ENCODE results near the gene MKX.
A peak's percentile ranks its signal among the peaks of the same experiment; 100 is the strongest.

The MKX gene

GRCh38 chr10:27680691-27681605, 64.7 kb downstream of the MKX start:
- no peaks in the 10 kb centered on the region for H3K9me3 ChIP-seq (ENCODE audit: control insufficient read depth in 5 of 5, low read length in 5 of 5)
- no peaks in the 10 kb centered on the region for H3K27me3 ChIP-seq (ENCODE audit: control insufficient read depth in 5 of 5, insufficient read depth in 4 of 5, low read length in 5 of 5)
- no peak overlapping the region for H3K4me3 ChIP-seq (ENCODE audit: low read depth in 1 of 5, low read length in 5 of 5)
- no peaks in the 10 kb centered on the region for H3K36me3 ChIP-seq (ENCODE audit: control insufficient read depth in 5 of 5, insufficient read depth in 5 of 5, low read length in 5 of 5)
- H3K9ac ChIP-seq (ENCODE audit: low read length in 5 of 5): no peak overlapping the region
- peak overlapping the region; percentile 73 for H3K27ac ChIP-seq (ENCODE audit: low read depth, low read length)
- peaks cover 2 to 38% (median 21%) of the 10 kb centered on the region in 5 donors for H3K4me1 ChIP-seq (ENCODE audit: control insufficient read depth in 5 of 5, insufficient read depth in 5 of 5, low read length in 5 of 5)

- Histone ChIP-seq H3K9me3 (ENCODE audit: control insufficient read depth in 5 of 5, low read length in 5 of 5) (no peaks in the 10 kb centered on the region), H3K36me3 (ENCODE audit: control insufficient read depth in 5 of 5, insufficient read depth in 5 of 5, low read length in 5 of 5) (no peaks in the 10 kb centered on the region), H3K9ac (ENCODE audit: low read length in 5 of 5) (peak overlapping the region in 2 of 5 donors; percentile 28 to 65), H3K4me1 (ENCODE audit: control insufficient read depth in 5 of 5, insufficient read depth in 5 of 5, low read length in 5 of 5) (peaks cover 2 to 38% (median 21%) of the 10 kb centered on the region in 5 donors), H3K27me3 (ENCODE audit: control insufficient read depth in 5 of 5, insufficient read depth in 4 of 5, low read length in 5 of 5) (no peaks in the 10 kb centered on the region), H3K4me3 (ENCODE audit: low read depth in 1 of 5, low read length in 5 of 5) (peak overlapping the region in 2 of 5 donors; percentile 15 to 21), H3K27ac (ENCODE audit: low read depth, low read length) (peak overlapping the region; percentile 73)
Observed at GRCh38 chr10:27680006-27680557, 65.5 kb downstream of the MKX start.

GRCh38 chr10:27679369-27679912, 66.2 kb downstream of the MKX start:
- Histone ChIP-seq H3K27me3 (ENCODE audit: control insufficient read depth in 5 of 5, insufficient read depth in 4 of 5, low read length in 5 of 5) (no peaks in the 10 kb centered on the region), H3K27ac (ENCODE audit: low read depth, low read length) (peak overlapping the region; percentile 73), H3K4me1 (ENCODE audit: control insufficient read depth in 5 of 5, insufficient read depth in 5 of 5, low read length in 5 of 5) (peaks cover 2 to 38% (median 21%) of the 10 kb centered on the region in 5 donors), H3K9me3 (ENCODE audit: control insufficient read depth in 5 of 5, low read length in 5 of 5) (no peaks in the 10 kb centered on the region), H3K9ac (ENCODE audit: low read length in 5 of 5) (peak overlapping the region in 2 of 5 donors; percentile 28 to 65), H3K4me3 (ENCODE audit: low read depth in 1 of 5, low read length in 5 of 5) (peak overlapping the region in 3 of 5 donors; percentile 15 to 21 (median 17)), H3K36me3 (ENCODE audit: control insufficient read depth in 5 of 5, insufficient read depth in 5 of 5, low read length in 5 of 5) (no peaks in the 10 kb centered on the region)

- H3K9me3 ChIP-seq (ENCODE audit: control insufficient read depth in 5 of 5, low read length in 5 of 5): no peaks in the 10 kb centered on the region
- H3K27me3 ChIP-seq (ENCODE audit: control insufficient read depth in 5 of 5, insufficient read depth in 4 of 5, low read length in 5 of 5): no peaks in the 10 kb centered on the region
- H3K4me1 ChIP-seq (ENCODE audit: control insufficient read depth in 5 of 5, insufficient read depth in 5 of 5, low read length in 5 of 5): peaks cover 2 to 38% (median 21%) of the 10 kb centered on the region in 5 donors
Observed at GRCh38 chr10:27678166-27678565, 67.5 kb downstream of the MKX start.

DNA sequence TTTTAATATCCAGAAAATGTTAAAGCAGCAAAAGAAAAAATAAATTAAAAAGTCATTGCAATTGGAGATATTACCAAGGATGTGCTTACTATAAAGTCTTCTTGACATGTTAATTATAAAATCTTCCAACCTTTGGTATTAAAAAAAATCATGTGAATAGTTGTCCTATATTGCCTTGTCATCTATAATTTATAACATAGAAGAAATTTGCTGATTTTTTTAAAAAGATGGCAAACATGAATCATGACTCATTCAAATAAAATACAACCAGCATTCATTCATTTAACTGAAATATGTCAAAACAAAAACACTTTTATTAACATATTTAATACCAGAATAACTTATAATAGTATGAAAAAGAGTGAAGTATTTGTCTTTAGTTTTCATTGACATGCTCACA, 72.6 kb downstream of the MKX start:
- no peaks in the 10 kb centered on the region for H3K36me3 ChIP-seq (ENCODE audit: control insufficient read depth in 5 of 5, insufficient read depth in 5 of 5, low read length in 5 of 5)
- no peaks in the 10 kb centered on the region for H3K27me3 ChIP-seq (ENCODE audit: control insufficient read depth in 5 of 5, insufficient read depth in 4 of 5, low read length in 5 of 5)
- no peak overlapping the region for H3K4me3 ChIP-seq (ENCODE audit: low read depth in 1 of 5, low read length in 5 of 5)
- H3K9ac ChIP-seq (ENCODE audit: low read length in 5 of 5): no peak overlapping the region
- peaks cover 0 to 13% (median 2%) of the 10 kb centered on the region in 5 donors for H3K4me1 ChIP-seq (ENCODE audit: control insufficient read depth in 5 of 5, insufficient read depth in 5 of 5, low read length in 5 of 5)
- no peak overlapping the region for H3K27ac ChIP-seq (ENCODE audit: low read depth, low read length)
- H3K9me3 ChIP-seq (ENCODE audit: control insufficient read depth in 5 of 5, low read length in 5 of 5): no peaks in the 10 kb centered on the region

More at GRCh38 chr10:27678166-27678565, 67.5 kb downstream of the MKX start:
- H3K9ac ChIP-seq (ENCODE audit: low read length in 5 of 5): peak overlapping the region in 1 of 5 donors; percentile 53
- peak overlapping the region; percentile 73 for H3K27ac ChIP-seq (ENCODE audit: low read depth, low read length)
- H3K36me3 ChIP-seq (ENCODE audit: control insufficient read depth in 5 of 5, insufficient read depth in 5 of 5, low read length in 5 of 5): no peaks in the 10 kb centered on the region
- H3K4me3 ChIP-seq (ENCODE audit: low read depth in 1 of 5, low read length in 5 of 5): peak overlapping the region in 1 of 5 donors; percentile 33

DNA sequence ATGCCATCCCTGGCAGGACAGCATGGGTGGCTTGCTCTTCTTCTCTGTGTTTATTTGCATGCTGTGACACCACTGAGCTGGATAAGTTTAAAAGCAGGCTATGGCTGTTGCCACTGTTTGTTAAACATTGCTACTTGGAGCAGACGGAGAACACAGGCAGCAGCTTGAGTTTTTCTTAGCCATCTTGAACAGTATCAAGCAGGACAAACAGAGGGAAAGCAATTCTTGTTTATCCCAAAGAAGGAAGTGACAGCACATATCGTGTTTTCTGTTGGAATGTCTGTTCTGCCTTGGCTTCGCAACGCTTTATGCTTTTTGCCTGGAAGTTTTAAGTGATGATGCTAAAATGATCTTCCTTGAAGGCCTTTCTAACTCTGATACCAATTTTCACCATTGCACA, 73.8 kb downstream of the MKX start:
- no peaks in the 10 kb centered on the region for H3K36me3 ChIP-seq (ENCODE audit: control insufficient read depth in 5 of 5, insufficient read depth in 5 of 5, low read length in 5 of 5)
- H3K4me3 ChIP-seq (ENCODE audit: low read depth in 1 of 5, low read length in 5 of 5): no peak overlapping the region
- no peak overlapping the region for H3K9ac ChIP-seq (ENCODE audit: low read length in 5 of 5)
- H3K9me3 ChIP-seq (ENCODE audit: control insufficient read depth in 5 of 5, low read length in 5 of 5): no peaks in the 10 kb centered on the region
- no peak overlapping the region for H3K27ac ChIP-seq (ENCODE audit: low read depth, low read length)
- no peaks in the 10 kb centered on the region for H3K27me3 ChIP-seq (ENCODE audit: control insufficient read depth in 5 of 5, insufficient read depth in 4 of 5, low read length in 5 of 5)
- H3K4me1 ChIP-seq (ENCODE audit: control insufficient read depth in 5 of 5, insufficient read depth in 5 of 5, low read length in 5 of 5): peaks cover 0 to under 1% (median 0%) of the 10 kb centered on the region in 5 donors

DNA sequence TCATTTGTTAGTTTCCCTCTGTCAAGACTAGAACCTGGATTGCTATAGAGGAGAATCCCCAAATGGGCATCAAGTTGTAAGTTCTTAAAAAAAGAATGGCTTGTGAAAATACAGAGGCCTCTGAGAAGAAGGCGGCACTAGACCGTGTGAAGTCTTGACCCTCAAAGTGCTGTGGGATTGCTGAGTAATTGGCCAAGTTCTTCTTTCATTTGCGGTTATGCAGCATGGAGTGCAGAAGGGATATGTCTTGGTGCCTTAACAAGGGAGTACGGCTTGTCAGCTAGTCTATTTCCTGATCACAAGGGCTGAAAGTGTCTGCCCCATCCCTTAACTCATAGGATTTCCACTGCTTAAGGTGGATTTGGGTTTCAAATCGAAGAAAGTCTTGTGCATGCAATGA, 81.2 kb downstream of the MKX start:
- Histone ChIP-seq H3K36me3 (ENCODE audit: control insufficient read depth in 5 of 5, insufficient read depth in 5 of 5, low read length in 5 of 5) (no peaks in the 10 kb centered on the region), H3K27ac (ENCODE audit: low read depth, low read length) (no peak overlapping the region), H3K9me3 (ENCODE audit: control insufficient read depth in 5 of 5, low read length in 5 of 5) (no peaks in the 10 kb centered on the region), H3K4me1 (ENCODE audit: control insufficient read depth in 5 of 5, insufficient read depth in 5 of 5, low read length in 5 of 5) (peaks cover 0 to 19% (median 12%) of the 10 kb centered on the region in 5 donors), H3K9ac (ENCODE audit: low read length in 5 of 5) (no peak overlapping the region), H3K27me3 (ENCODE audit: control insufficient read depth in 5 of 5, insufficient read depth in 4 of 5, low read length in 5 of 5) (no peaks in the 10 kb centered on the region), H3K4me3 (ENCODE audit: low read depth in 1 of 5, low read length in 5 of 5) (no peak overlapping the region)

- H3K4me3 ChIP-seq (ENCODE audit: low read depth in 1 of 5, low read length in 5 of 5): no peak overlapping the region
- no peaks in the 10 kb centered on the region for H3K9me3 ChIP-seq (ENCODE audit: control insufficient read depth in 5 of 5, low read length in 5 of 5)
- no peak overlapping the region for H3K9ac ChIP-seq (ENCODE audit: low read length in 5 of 5)
- no peaks in the 10 kb centered on the region for H3K27me3 ChIP-seq (ENCODE audit: control insufficient read depth in 5 of 5, insufficient read depth in 4 of 5, low read length in 5 of 5)
- H3K27ac ChIP-seq (ENCODE audit: low read depth, low read length): no peak overlapping the region
- no peaks in the 10 kb centered on the region for H3K36me3 ChIP-seq (ENCODE audit: control insufficient read depth in 5 of 5, insufficient read depth in 5 of 5, low read length in 5 of 5)
- H3K4me1 ChIP-seq (ENCODE audit: control insufficient read depth in 5 of 5, insufficient read depth in 5 of 5, low read length in 5 of 5): peaks cover 0 to 19% (median 12%) of the 10 kb centered on the region in 5 donors
Observed at GRCh38 chr10:27663621-27664020, 82.0 kb downstream of the MKX start.

- Histone ChIP-seq H3K4me3 (ENCODE audit: low read depth in 1 of 5, low read length in 5 of 5) (no peak overlapping the region), H3K27ac (ENCODE audit: low read depth, low read length) (no peak overlapping the region), H3K4me1 (ENCODE audit: control insufficient read depth in 5 of 5, insufficient read depth in 5 of 5, low read length in 5 of 5) (peaks cover 0 to 19% (median 12%) of the 10 kb centered on the region in 5 donors), H3K36me3 (ENCODE audit: control insufficient read depth in 5 of 5, insufficient read depth in 5 of 5, low read length in 5 of 5) (no peaks in the 10 kb centered on the region), H3K9ac (ENCODE audit: low read length in 5 of 5) (no peak overlapping the region), H3K9me3 (ENCODE audit: control insufficient read depth in 5 of 5, low read length in 5 of 5) (no peaks in the 10 kb centered on the region), H3K27me3 (ENCODE audit: control insufficient read depth in 5 of 5, insufficient read depth in 4 of 5, low read length in 5 of 5) (no peaks in the 10 kb centered on the region)
Observed at GRCh38 chr10:27661514-27662286, 83.9 kb downstream of the MKX start.
